ENCODE measurements around the gene SLC35F4.

Gene SLC35F4

GRCh38 chr14:57848353-57848752 lies 17.5 kb downstream of the SLC35F4 start:
- DNase-seq (ENCODE audit: low read depth), result no peak

GRCh38 chr14:57847706-57848105 lies 18.2 kb downstream of the SLC35F4 start:
- DNase-seq (ENCODE audit: low read depth), result no peak

- DNase-seq (ENCODE audit: low read depth), result no peak
Observed at GRCh38 chr14:57847096-57847495, 18.8 kb downstream of the SLC35F4 start.

GRCh38 chr14:57846596-57846995 lies 19.3 kb downstream of the SLC35F4 start:
- DNase-seq (ENCODE audit: low read depth), result no peak

GRCh38 chr14:57845802-57846531 lies 19.9 kb downstream of the SLC35F4 start:
- DNase-seq (ENCODE audit: low read depth), result no peak

GRCh38 chr14:57845316-57845715 lies 20.6 kb downstream of the SLC35F4 start:
- no peak for DNase-seq (ENCODE audit: low read depth)

GRCh38 chr14:57837267-57837666 lies 28.6 kb downstream of the SLC35F4 start:
- DNase-seq (ENCODE audit: low read depth), result no peak

GRCh38 chr14:57835766-57836165 lies 30.1 kb downstream of the SLC35F4 start:
- DNase-seq (ENCODE audit: low read depth), result no peak

GRCh38 chr14:57834961-57835360 lies 30.9 kb downstream of the SLC35F4 start:
- no peak for DNase-seq (ENCODE audit: low read depth)

- DNase-seq (ENCODE audit: low read depth), result no peak
Observed at GRCh38 chr14:57834001-57834598, 31.8 kb downstream of the SLC35F4 start.

GRCh38 chr14:57833323-57833722 lies 32.6 kb downstream of the SLC35F4 start:
- peak; percentile 87 for DNase-seq (ENCODE audit: low read depth)

- DNase-seq (ENCODE audit: low read depth), result no peak
Observed at GRCh38 chr14:57831981-57832380, 33.9 kb downstream of the SLC35F4 start.

GRCh38 chr14:57828713-57829112 lies 37.2 kb downstream of the SLC35F4 start:
- DNase-seq (ENCODE audit: low read depth), result no peak

GRCh38 chr14:57823015-57823660 lies 42.8 kb downstream of the SLC35F4 start:
- no peak for DNase-seq (ENCODE audit: low read depth)

- DNase-seq (ENCODE audit: low read depth), result no peak
Observed at GRCh38 chr14:57822081-57822480, 43.8 kb downstream of the SLC35F4 start.

GRCh38 chr14:57820581-57820980 lies 45.3 kb downstream of the SLC35F4 start:
- no peak for DNase-seq (ENCODE audit: low read depth)

- no peak for DNase-seq (ENCODE audit: low read depth)
Observed at GRCh38 chr14:57818511-57818910, 47.4 kb downstream of the SLC35F4 start.

GRCh38 chr14:57816568-57817284 lies 49.2 kb downstream of the SLC35F4 start:
- no peak for DNase-seq (ENCODE audit: low read depth)

GRCh38 chr14:57814726-57815125 lies 51.2 kb downstream of the SLC35F4 start:
- no peak for DNase-seq (ENCODE audit: low read depth)

- DNase-seq (ENCODE audit: low read depth), result no peak
Observed at GRCh38 chr14:57812741-57813140, 53.2 kb downstream of the SLC35F4 start.

GRCh38 chr14:57811998-57812546 lies 53.8 kb downstream of the SLC35F4 start:
- no peak for DNase-seq (ENCODE audit: low read depth)

- no peak for DNase-seq (ENCODE audit: low read depth)
Observed at GRCh38 chr14:57809808-57810207, 56.1 kb downstream of the SLC35F4 start.

Measured in HS-27A (cell line).